WERI-Rb-1 (cell line): Measurements from ENCODE around the gene LMX1B.
A peak's percentile ranks its signal among the peaks of the same experiment; 100 is the strongest.

Source experiments
- DNase-seq: peaks from one replicate; pipeline ENCODE4 v3.0.0-alpha.2; 2020
- H3K27ac ChIP-seq: fragments of 250-450 bp; sonication (Bioruptor Pico); 2 replicates; pipeline ENCODE4 v1.5.1; 2020; ENCODE audit warnings: mild to moderate bottlenecking, moderate library complexity
- H3K27me3 ChIP-seq: fragments of 250-450 bp; sonication (Bioruptor Pico); 2 replicates; pipeline ENCODE4 v1.5.1; 2021; ENCODE audit warnings: mild to moderate bottlenecking, low read depth, moderate library complexity; ENCODE audit not compliant: insufficient read depth, severe bottlenecking
- H3K36me3 ChIP-seq: fragments of 250-450 bp; sonication (Bioruptor Pico); 2 replicates; pipeline ENCODE4 v1.5.1; 2020; ENCODE audit warnings: mild to moderate bottlenecking, moderate library complexity
- H3K4me3 ChIP-seq: 2 replicates; pipeline ENCODE4 v1.5.1; 2011; ENCODE audit warnings: low read depth, mild to moderate bottlenecking, control low read depth, low read length
- H3K9me3 ChIP-seq: fragments of 250-450 bp; sonication (Bioruptor Pico); 2 replicates; pipeline ENCODE4 v1.5.1; 2021; ENCODE audit warnings: mild to moderate bottlenecking, moderate library complexity; ENCODE audit not compliant: severe bottlenecking
- CTCF ChIP-seq: IDR thresholded peaks from 2 replicates; pipeline ENCODE4 v1.5.1; 2011; ENCODE audit warnings: low read depth, mild to moderate bottlenecking, control low read depth, inconsistent platforms, low read length

The LMX1B gene

DNA sequence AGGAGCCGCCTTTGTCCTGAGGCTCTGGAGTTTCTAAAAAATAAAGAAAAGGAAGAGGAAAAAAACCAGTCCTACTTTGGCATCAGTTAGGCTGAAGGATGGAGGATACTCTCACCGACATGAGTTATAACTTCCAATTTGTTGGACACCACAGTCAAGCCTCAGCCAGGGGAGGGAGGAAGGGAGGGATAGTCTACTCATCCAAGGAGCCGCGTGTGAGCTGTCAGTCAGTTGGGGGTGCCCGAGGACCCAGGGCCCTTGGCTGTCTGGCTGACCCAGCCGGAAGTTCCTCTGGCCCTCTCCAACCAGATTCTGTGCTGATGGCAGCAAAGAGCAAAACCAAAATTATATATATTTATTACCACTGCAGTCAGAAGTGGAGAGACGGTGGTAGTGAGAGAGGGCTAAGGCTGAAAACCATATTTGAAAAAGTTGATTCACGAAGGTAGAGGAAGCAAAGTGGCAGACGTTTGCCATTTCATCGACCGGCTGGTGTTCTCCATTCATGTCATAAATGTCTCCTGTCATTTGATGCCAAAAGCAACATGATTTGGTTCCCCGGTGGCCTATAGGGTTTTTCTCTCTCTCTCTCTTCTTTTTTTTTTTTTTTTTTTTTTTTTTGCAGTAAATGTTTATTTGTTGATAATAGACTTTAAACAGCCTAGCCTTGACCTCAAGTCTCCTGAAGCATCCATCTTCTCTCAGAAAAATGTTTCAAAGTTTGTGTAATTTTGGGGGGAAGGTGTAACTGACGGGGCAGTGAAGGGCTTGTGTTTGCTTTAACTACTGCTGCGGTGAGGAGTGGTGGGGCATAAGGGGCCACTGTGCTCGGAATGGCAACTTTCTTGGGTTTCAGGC lies 7.6 kb downstream of the LMX1B start:
- no peaks in the 10 kb centered on the region for H3K36me3 ChIP-seq
- no peaks in the 10 kb centered on the region for H3K9me3 ChIP-seq
- H3K27me3 ChIP-seq = peaks cover 85% of the 10 kb centered on the region
- H3K4me3 ChIP-seq = no peak overlapping the region
- no peak for TF ChIP-seq CTCF
- no peak for DNase-seq
- no peak overlapping the region for H3K27ac ChIP-seq

GRCh38 chr9:126621919-126622735 lies 8.4 kb downstream of the LMX1B start:
- no peak for DNase-seq
- no peak overlapping the region for H3K27ac ChIP-seq
- peaks cover 85% of the 10 kb centered on the region for H3K27me3 ChIP-seq
- H3K9me3 ChIP-seq = no peaks in the 10 kb centered on the region
- TF ChIP-seq CTCF = no peak
- no peaks in the 10 kb centered on the region for H3K36me3 ChIP-seq
- H3K4me3 ChIP-seq = no peak overlapping the region

GRCh38 chr9:126623314-126623666 lies 9.6 kb downstream of the LMX1B start:
- Histone ChIP-seq H3K27ac (no peak overlapping the region), H3K4me3 (no peak overlapping the region), H3K9me3 (no peaks in the 10 kb centered on the region), H3K27me3 (peaks cover 83% of the 10 kb centered on the region), H3K36me3 (no peaks in the 10 kb centered on the region)
- DNase-seq = no peak
- TF ChIP-seq CTCF = no peak

GRCh38 chr9:126623667-126624478 lies 10.1 kb downstream of the LMX1B start:
- Histone ChIP-seq H3K36me3 (no peaks in the 10 kb centered on the region), H3K27ac (no peak overlapping the region), H3K4me3 (peak overlapping the region; percentile 20), H3K27me3 (peaks cover 82% of the 10 kb centered on the region), H3K9me3 (no peaks in the 10 kb centered on the region)
- TF ChIP-seq CTCF = peak; percentile 23; the same call in 1 of the 2 replicates
- no peak for DNase-seq

GRCh38 chr9:126624479-126624826 lies 10.7 kb downstream of the LMX1B start:
- Histone ChIP-seq H3K4me3 (peak overlapping the region; percentile 20), H3K9me3 (no peaks in the 10 kb centered on the region), H3K27me3 (peaks cover 78% of the 10 kb centered on the region), H3K27ac (no peak overlapping the region), H3K36me3 (no peaks in the 10 kb centered on the region)
- TF ChIP-seq CTCF = no peak
- no peak for DNase-seq
